Glutamatergic neuron (in vitro differentiated cells): ENCODE measurements around the gene ALPK3. TPM values are rescaled to one million over a fixed set of nuclear protein-coding genes. Genes with fewer than 3 reads are reported as not detected.

Experiments
- DNase-seq: peaks from one replicate; pipeline ENCODE4 v3.0.0; 2022
- H3K27ac Mint-ChIP-seq: one replicate; pipeline ENCODE4 v1.8.0; 2020; ENCODE audit warnings: mild to moderate bottlenecking, mixed read lengths, inconsistent platforms; ENCODE audit not compliant: unreplicated experiment
- H3K27me3 Mint-ChIP-seq: one replicate; pipeline ENCODE4 v1.8.0; 2020; ENCODE audit warnings: mild to moderate bottlenecking, moderate library complexity, mixed read lengths, inconsistent platforms; ENCODE audit not compliant: unreplicated experiment
- H3K36me3 Mint-ChIP-seq: one replicate; pipeline ENCODE4 v1.8.0; 2020; ENCODE audit warnings: mild to moderate bottlenecking, mixed read lengths, inconsistent platforms; ENCODE audit not compliant: unreplicated experiment
- H3K4me1 Mint-ChIP-seq: one replicate; pipeline ENCODE4 v1.8.0; 2020; ENCODE audit warnings: mild to moderate bottlenecking, low read depth, mixed read lengths, inconsistent platforms; ENCODE audit not compliant: unreplicated experiment
- H3K4me3 Mint-ChIP-seq: one replicate; pipeline ENCODE4 v1.8.0; 2020; ENCODE audit warnings: mild to moderate bottlenecking, mixed read lengths, inconsistent platforms; ENCODE audit not compliant: unreplicated experiment
- H3K9me3 Mint-ChIP-seq: one replicate; pipeline ENCODE4 v1.8.0; 2020; ENCODE audit warnings: mild to moderate bottlenecking, moderate library complexity, mixed read lengths, inconsistent platforms; ENCODE audit not compliant: unreplicated experiment
- total RNA-seq: library from RNA; stranded (reverse); fragmentation: NEBNext Ultra II Directional; extraction: Animal tissue kit (Norgen Biotek cat#: 25700); gene quantifications from one replicate; pipeline ENCODE4 v1.2.1, GENCODE V29; 2021; ENCODE audit not compliant: unreplicated experiment
- TF ChIP-seq, protein P1 (sequence below): fragments of 200-600 bp; sonication (generic); IDR thresholded peaks from one replicate; pipeline ENCODE4 v1.5.0; 2021; ENCODE audit not compliant: partially characterized antibody, unreplicated experiment

Gene ALPK3
- total RNA-seq, 1 donor from 2014 or later = 6.8 TPM

DNA sequence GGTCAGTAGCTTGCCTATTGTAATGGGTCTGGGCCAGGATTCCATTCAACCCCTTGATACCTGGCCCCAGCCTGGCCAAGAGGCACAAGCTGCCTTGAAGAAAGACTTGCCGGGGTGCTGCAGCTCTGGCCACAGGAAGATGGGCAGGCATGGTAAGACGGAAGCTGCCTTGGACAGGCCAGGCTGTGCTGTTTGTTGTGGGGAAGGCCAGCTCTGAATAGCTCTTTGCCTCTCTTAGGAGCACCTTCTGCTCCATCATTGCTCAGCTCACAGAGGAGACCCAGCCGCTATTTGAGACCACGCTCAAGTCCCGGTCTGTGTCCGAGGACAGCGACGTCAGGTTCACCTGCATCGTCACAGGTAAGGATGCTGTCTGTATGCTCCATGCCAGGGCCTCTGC, 10.1 kb downstream of the ALPK3 start:
- no peak overlapping the region for H3K4me3 Mint-ChIP-seq
- peaks cover under 1% of the 10 kb centered on the region for H3K36me3 Mint-ChIP-seq
- no peak for DNase-seq
- no peak overlapping the region for H3K27ac Mint-ChIP-seq
- TF ChIP-seq, protein P1, sequence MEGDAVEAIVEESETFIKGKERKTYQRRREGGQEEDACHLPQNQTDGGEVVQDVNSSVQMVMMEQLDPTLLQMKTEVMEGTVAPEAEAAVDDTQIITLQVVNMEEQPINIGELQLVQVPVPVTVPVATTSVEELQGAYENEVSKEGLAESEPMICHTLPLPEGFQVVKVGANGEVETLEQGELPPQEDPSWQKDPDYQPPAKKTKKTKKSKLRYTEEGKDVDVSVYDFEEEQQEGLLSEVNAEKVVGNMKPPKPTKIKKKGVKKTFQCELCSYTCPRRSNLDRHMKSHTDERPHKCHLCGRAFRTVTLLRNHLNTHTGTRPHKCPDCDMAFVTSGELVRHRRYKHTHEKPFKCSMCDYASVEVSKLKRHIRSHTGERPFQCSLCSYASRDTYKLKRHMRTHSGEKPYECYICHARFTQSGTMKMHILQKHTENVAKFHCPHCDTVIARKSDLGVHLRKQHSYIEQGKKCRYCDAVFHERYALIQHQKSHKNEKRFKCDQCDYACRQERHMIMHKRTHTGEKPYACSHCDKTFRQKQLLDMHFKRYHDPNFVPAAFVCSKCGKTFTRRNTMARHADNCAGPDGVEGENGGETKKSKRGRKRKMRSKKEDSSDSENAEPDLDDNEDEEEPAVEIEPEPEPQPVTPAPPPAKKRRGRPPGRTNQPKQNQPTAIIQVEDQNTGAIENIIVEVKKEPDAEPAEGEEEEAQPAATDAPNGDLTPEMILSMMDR = no peak
- H3K9me3 Mint-ChIP-seq = peaks cover 4% of the 10 kb centered on the region
- no peaks in the 10 kb centered on the region for H3K27me3 Mint-ChIP-seq
- H3K4me1 Mint-ChIP-seq = peaks cover 16% of the 10 kb centered on the region

DNA sequence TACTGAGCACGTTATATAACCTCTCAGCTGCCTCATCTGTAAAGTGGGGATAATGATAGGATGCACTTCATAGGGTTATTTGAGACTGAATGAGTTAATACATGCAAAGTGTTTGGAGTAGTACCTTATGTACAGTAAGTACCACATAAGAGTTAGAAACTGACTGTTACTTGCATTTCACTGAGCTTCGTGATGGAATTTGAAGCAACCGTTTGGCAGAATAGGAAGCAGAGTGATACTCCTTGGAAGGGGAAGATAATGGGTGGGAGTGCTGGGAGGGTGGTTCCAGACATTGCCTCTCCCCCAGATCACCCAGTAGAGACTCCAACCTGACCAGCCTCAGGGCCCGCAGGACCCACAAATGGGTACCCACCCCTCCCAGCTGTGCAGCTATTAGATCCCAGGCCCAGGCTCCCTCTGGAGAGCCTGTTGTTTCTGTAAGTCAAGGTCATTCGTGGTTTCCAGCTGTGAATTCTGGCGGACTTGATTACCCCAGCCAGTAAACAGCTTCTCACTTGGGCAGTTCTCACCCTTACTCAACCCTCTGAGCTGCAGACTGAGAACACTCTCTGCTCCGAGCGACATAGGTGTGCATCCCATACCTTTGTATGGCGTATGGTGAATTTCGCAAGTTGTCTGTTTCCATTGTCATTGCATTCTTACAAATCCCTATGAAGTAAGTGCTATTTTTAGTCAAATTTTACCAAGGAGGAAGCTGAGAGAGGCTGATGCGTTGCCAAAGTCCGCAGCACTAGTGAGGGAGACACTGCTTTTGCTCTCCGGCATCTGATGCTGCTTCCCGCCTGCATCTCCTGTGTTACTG, 11.1 kb downstream of the ALPK3 start:
- Mint-ChIP-seq H3K4me3 (no peak overlapping the region), H3K27me3 (no peaks in the 10 kb centered on the region), H3K9me3 (peaks cover under 1% of the 10 kb centered on the region), H3K4me1 (peaks cover 7% of the 10 kb centered on the region), H3K36me3 (peaks cover 5% of the 10 kb centered on the region), H3K27ac (no peak overlapping the region)
- no peak for DNase-seq
- TF ChIP-seq, protein P1 = no peak

DNA sequence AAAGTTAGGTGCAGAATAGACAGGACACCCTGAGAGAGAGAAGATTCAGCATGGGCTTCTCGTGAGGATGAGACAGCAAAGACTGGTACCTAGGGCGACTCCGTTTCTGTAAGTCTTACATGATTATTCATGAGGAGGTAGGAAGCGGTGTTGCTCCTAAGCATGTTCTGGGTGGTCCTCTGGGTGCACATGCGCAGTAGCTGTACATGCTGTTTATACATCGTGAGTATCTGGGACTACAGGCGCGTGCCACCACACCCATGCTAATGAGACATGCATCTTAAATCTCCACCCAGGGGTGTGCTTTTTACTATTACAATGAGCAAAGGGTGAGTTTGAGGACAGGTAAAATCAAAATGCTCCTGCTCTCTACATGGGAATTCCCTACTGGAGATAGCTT, 12.3 kb downstream of the ALPK3 start:
- Mint-ChIP-seq H3K4me1 (no peaks in the 10 kb centered on the region), H3K27me3 (peaks cover 2% of the 10 kb centered on the region), H3K9me3 (no peaks in the 10 kb centered on the region), H3K36me3 (peaks cover 9% of the 10 kb centered on the region), H3K4me3 (no peak overlapping the region), H3K27ac (no peak overlapping the region)
- DNase-seq = no peak
- TF ChIP-seq, protein P1 = no peak

DNA sequence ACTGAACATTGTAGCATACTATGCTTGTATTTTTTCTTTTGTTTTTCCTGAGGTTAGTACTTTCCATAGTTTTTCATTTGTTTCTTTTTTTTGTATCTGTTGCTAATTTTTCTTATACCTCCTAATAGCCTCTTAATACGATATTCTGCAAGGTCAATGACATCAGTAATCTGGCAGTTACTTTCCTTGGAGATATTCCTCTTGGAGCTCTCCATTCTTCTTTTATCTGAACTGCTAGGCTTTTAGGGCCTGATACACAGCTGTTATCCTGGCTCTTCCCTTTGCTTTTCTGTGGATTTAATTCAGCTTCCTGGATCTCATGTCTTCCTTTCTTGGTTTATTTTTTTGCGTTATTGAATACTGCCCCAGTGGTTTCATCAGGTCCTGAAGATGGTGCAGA, 12.9 kb downstream of the ALPK3 start:
- Mint-ChIP-seq H3K4me1 (no peaks in the 10 kb centered on the region), H3K27me3 (peaks cover 3% of the 10 kb centered on the region), H3K36me3 (peaks cover 9% of the 10 kb centered on the region), H3K27ac (no peak overlapping the region), H3K9me3 (no peaks in the 10 kb centered on the region), H3K4me3 (no peak overlapping the region)
- no peak for DNase-seq
- TF ChIP-seq, protein P1 = no peak

DNA sequence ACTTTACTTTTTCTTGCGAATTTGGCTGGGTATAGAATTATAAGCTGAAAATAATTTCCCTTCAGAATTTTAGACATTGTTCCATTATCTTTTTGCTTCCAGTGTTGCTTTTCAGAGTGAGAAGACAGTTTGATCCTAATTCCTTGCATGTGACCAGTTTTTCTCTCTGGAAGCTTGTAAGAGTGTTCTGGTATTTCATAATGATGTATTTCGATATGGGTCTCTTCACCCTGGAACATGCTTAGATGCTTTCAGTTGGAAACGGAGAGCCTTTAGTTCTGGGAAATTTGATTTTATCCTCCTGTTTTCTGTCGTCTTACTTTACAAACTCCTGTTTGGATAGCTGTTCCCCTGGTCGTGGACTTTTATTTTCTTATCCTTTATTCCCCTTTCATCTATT, 13.9 kb downstream of the ALPK3 start:
- no peak for DNase-seq
- TF ChIP-seq, protein P1 = no peak
- Mint-ChIP-seq H3K4me3 (no peak overlapping the region), H3K36me3 (peaks cover 9% of the 10 kb centered on the region), H3K27me3 (peaks cover 3% of the 10 kb centered on the region), H3K4me1 (peaks cover 9% of the 10 kb centered on the region), H3K9me3 (no peaks in the 10 kb centered on the region), H3K27ac (no peak overlapping the region)
